Kidney epithelial cell (primary cell): ENCODE measurements around the gene MTHFD1L. TPM values are rescaled to one million over a fixed set of nuclear protein-coding genes. Genes with fewer than 3 reads are reported as not detected.

Source experiments
- DNase-seq: peaks from one replicate; pipeline ENCODE4 v3.0.0-alpha.2; 2010; ENCODE audit warnings: low read depth
- H3K27me3 ChIP-seq: 2 replicates; pipeline ENCODE4 v1.6.0; 2011; ENCODE audit warnings: low read length; ENCODE audit not compliant: control insufficient read depth, insufficient read depth
- H3K36me3 ChIP-seq: 2 replicates; pipeline ENCODE4 v1.5.1; 2011; ENCODE audit warnings: low read length; ENCODE audit not compliant: control insufficient read depth, insufficient read depth
- H3K4me3 ChIP-seq: 2 replicates; pipeline ENCODE4 v1.5.1; 2011; ENCODE audit warnings: low read depth, mild to moderate bottlenecking, control low read depth, low read length
- CTCF ChIP-seq: IDR thresholded peaks from 2 replicates; pipeline ENCODE4 v1.5.1; 2011; ENCODE audit warnings: mild to moderate bottlenecking, moderate library complexity, low read length, control low read depth, inconsistent platforms; ENCODE audit not compliant: insufficient read depth, poor library complexity, severe bottlenecking
- total RNA-seq: library from RNA; depleted of rRNA; stranded (reverse); fragments of >200 nt; gene quantifications from 2 replicates; pipeline ENCODE4 v1.2.3, GENCODE V29; 2015

MTHFD1L gene
- total RNA-seq, 1 donor from 2014 or later: 116 TPM

GRCh38 chr6:151091571-151091970, 226.1 kb downstream of the MTHFD1L start:
- peaks cover 2% of the 10 kb centered on the region for H3K36me3 ChIP-seq
- DNase-seq: no peak
- no peak overlapping the region for H3K4me3 ChIP-seq
- no peak for TF ChIP-seq CTCF
- no peaks in the 10 kb centered on the region for H3K27me3 ChIP-seq

GRCh38 chr6:151092591-151092990, 227.1 kb downstream of the MTHFD1L start:
- no peaks in the 10 kb centered on the region for H3K27me3 ChIP-seq
- no peak for TF ChIP-seq CTCF
- H3K36me3 ChIP-seq: peaks cover 2% of the 10 kb centered on the region
- no peak for DNase-seq
- no peak overlapping the region for H3K4me3 ChIP-seq

GRCh38 chr6:151093706-151094105, 228.2 kb downstream of the MTHFD1L start:
- no peak for TF ChIP-seq CTCF
- no peak for DNase-seq
- no peaks in the 10 kb centered on the region for H3K27me3 ChIP-seq
- H3K36me3 ChIP-seq: peaks cover 2% of the 10 kb centered on the region
- no peak overlapping the region for H3K4me3 ChIP-seq

- H3K36me3 ChIP-seq: peaks cover 2% of the 10 kb centered on the region
- TF ChIP-seq CTCF: no peak
- no peak overlapping the region for H3K4me3 ChIP-seq
- H3K27me3 ChIP-seq: no peaks in the 10 kb centered on the region
- DNase-seq: no peak
These were observed 230.2 kb downstream of the MTHFD1L start for GRCh38 chr6:151095538-151096254.

- Histone ChIP-seq H3K4me3 (no peak overlapping the region), H3K27me3 (no peaks in the 10 kb centered on the region), H3K36me3 (peaks cover 2% of the 10 kb centered on the region)
- TF ChIP-seq CTCF: no peak
- DNase-seq: no peak
These were observed 230.7 kb downstream of the MTHFD1L start for GRCh38 chr6:151096255-151096612.
